Lower lobe of right lung (tissue), 2 donors: ENCODE data around the gene ATP8B1. TPM values are rescaled to one million over a fixed set of nuclear protein-coding genes. Genes with fewer than 3 reads are reported as not detected.

Experiments
- ATAC-seq, 2 donors: fragments of 200-7000 bp; cut with Tn5 transposase; one replicate each; pipeline ENCODE4 v1.9.1; 2020 to 2022; ENCODE audit warnings: mild to moderate bottlenecking in 2 of 2, moderate library complexity in 2 of 2
- DNase-seq: peaks from one replicate; pipeline ENCODE4 v3.0.0-alpha.2; 2020
- H3K27ac ChIP-seq: fragments of 200-600 bp; one replicate; pipeline ENCODE4 v1.8.0; 2022
- H3K27me3 ChIP-seq: fragments of 200-600 bp; one replicate; pipeline ENCODE4 v1.8.0; 2022; ENCODE audit warnings: low read depth
- H3K36me3 ChIP-seq: fragments of 200-600 bp; one replicate; pipeline ENCODE4 v1.8.0; 2022; ENCODE audit warnings: mild to moderate bottlenecking
- H3K4me1 ChIP-seq: fragments of 200-600 bp; one replicate; pipeline ENCODE4 v1.8.0; 2022
- H3K4me3 ChIP-seq: fragments of 200-600 bp; one replicate; pipeline ENCODE4 v1.8.0; 2022; ENCODE audit warnings: mild to moderate bottlenecking
- H3K9me3 ChIP-seq: fragments of 200-600 bp; one replicate; pipeline ENCODE4 v1.8.0; 2022
- intact Hi-C: fragments of 100-400 bp; cut with DNase I; formaldehyde crosslinking; loops from one replicate; pipeline ENCODE4 v1.11.0; 2022
- total RNA-seq: library from RNA; stranded (reverse); fragmentation: NEBNext Ultra II Directional; extraction: Animal tissue kit (Norgen Biotek cat#: 25700); gene quantifications from one replicate; pipeline ENCODE4 v1.2.1, GENCODE V29; 2021
- TF ChIP-seq, protein P1 (sequence below): fragments of 200-600 bp; IDR thresholded peaks from one replicate; pipeline ENCODE4 v1.8.0; 2022; ENCODE audit warnings: antibody characterized with exemption, mild to moderate bottlenecking
- donor health status: DM: no; HTN: yes; CAD: no; lungs with severe emphysema.

ATP8B1 gene
- total RNA-seq, 1 donor from 2014 or later: 27.2 TPM

DNA sequence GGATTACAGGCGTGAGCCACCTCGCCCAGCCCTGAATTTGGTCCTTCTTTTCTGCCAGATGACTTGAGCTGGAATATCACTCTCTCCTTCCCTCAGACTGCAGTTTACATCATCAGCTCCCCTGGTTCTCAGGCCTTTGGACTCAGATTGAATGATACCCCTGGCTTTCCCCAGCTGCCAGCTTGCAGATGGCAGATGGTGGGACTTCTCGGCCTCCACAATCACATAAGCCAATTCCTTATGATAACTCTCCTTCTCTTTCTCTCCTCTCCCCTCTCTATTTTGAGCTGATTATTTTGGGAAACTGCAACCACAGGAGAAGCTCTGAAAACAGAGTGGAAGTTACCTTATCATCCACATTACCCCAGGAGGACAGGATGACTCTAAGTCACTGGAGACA lies 33.4 kb upstream of the ATP8B1 start:
- H3K27me3 ChIP-seq: no peaks in the 10 kb centered on the region
- intact Hi-C loops: no loop called here
- H3K4me3 ChIP-seq: no peak overlapping the region
- ATAC-seq (no peak), DNase-seq (no peak)
- H3K36me3 ChIP-seq: no peaks in the 10 kb centered on the region
- H3K27ac ChIP-seq: no peak overlapping the region
- TF ChIP-seq, protein P1, sequence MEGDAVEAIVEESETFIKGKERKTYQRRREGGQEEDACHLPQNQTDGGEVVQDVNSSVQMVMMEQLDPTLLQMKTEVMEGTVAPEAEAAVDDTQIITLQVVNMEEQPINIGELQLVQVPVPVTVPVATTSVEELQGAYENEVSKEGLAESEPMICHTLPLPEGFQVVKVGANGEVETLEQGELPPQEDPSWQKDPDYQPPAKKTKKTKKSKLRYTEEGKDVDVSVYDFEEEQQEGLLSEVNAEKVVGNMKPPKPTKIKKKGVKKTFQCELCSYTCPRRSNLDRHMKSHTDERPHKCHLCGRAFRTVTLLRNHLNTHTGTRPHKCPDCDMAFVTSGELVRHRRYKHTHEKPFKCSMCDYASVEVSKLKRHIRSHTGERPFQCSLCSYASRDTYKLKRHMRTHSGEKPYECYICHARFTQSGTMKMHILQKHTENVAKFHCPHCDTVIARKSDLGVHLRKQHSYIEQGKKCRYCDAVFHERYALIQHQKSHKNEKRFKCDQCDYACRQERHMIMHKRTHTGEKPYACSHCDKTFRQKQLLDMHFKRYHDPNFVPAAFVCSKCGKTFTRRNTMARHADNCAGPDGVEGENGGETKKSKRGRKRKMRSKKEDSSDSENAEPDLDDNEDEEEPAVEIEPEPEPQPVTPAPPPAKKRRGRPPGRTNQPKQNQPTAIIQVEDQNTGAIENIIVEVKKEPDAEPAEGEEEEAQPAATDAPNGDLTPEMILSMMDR: no peak
- H3K4me1 ChIP-seq: no peaks in the 10 kb centered on the region
- no peaks in the 10 kb centered on the region for H3K9me3 ChIP-seq

DNA sequence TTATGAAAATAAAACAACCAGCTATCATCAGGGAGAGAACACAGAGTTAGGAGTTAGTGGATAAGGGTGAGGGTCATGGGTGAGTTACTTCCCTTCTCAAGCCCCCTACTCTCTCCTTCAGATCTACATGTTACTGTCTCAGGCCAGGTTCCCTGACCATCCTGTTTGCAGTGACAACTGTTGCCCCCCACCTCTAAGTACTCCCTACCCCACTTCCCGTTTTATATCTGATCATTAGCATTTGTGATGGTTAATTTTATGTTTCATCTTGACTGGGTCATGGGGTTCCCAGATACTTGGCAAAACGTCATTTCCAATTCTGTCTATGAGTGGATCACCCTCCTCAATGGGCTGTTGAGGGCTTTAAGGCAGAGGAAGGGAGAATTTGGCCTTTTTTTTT lies 32.8 kb upstream of the ATP8B1 start:
- intact Hi-C loops: no loop called here
- no peaks in the 10 kb centered on the region for H3K9me3 ChIP-seq
- H3K4me3 ChIP-seq: no peak overlapping the region
- TF ChIP-seq, protein P1: no peak
- no peaks in the 10 kb centered on the region for H3K27me3 ChIP-seq
- no peaks in the 10 kb centered on the region for H3K4me1 ChIP-seq
- H3K27ac ChIP-seq: no peak overlapping the region
- ATAC-seq (no peak), DNase-seq (no peak)
- H3K36me3 ChIP-seq: no peaks in the 10 kb centered on the region

DNA sequence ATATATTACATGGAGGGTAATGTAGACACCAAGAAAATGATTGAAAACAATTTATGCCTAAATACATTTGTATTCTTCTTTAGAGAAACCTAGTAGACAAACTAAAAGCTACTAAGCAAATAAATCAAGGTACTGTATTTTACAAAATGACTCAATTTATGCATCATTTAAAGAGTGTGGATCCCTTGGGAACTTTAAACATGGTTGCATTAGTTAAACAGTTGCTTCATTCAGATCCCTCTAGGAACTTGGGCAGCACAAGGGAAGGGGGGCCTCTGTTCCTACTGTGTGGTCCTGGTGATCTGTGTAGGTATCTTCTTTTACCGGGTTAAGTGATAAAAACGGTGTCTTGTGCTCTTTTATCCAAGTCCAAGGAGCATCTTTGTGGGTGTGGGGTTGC lies 31.5 kb upstream of the ATP8B1 start:
- no peaks in the 10 kb centered on the region for H3K4me1 ChIP-seq
- DNase-seq: no peak
- H3K27ac ChIP-seq: no peak overlapping the region
- H3K36me3 ChIP-seq: no peaks in the 10 kb centered on the region
- no peaks in the 10 kb centered on the region for H3K27me3 ChIP-seq
- H3K9me3 ChIP-seq: no peaks in the 10 kb centered on the region
- ATAC-seq: no peak
- TF ChIP-seq, protein P1: no peak
- intact Hi-C loops: no loop called here
- no peak overlapping the region for H3K4me3 ChIP-seq

DNA sequence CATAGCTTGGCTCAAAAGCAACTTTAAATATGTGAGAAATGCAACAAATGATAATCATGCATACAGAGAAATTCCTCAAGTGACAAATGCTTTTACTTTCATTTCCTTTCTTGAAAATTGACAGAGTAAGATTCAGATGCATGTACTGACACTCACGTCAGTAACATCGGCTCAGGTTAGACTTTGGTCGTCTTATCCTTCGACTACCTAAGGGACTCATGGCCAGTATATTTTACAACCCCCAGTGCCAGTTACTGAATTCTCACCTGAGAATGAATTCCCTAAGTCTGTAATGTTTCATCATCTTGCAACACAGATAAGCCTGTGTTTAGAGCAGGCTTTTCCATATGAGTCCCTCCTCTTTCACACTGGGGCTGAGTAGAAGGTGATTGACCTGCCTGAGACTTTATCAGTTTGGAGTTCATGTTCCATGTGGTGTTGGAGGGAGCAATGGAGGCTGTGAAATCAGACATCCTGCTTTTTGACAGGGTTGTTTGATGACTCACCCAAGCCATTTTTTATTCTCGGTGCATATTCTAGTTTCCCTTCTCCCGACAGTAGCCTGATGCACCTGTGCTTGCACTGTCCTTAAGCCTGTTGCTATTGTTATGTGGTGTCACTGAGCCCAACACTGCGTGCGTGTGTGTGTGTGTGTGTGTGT lies 30.5 kb upstream of the ATP8B1 start:
- Histone ChIP-seq H3K27ac (no peak overlapping the region), H3K4me1 (no peaks in the 10 kb centered on the region), H3K9me3 (no peaks in the 10 kb centered on the region), H3K27me3 (no peaks in the 10 kb centered on the region), H3K4me3 (no peak overlapping the region), H3K36me3 (no peaks in the 10 kb centered on the region)
- TF ChIP-seq, protein P1: no peak
- intact Hi-C loops: no loop called here
- DNase-seq (no peak), ATAC-seq (peak; percentile 21 to 45)

DNA sequence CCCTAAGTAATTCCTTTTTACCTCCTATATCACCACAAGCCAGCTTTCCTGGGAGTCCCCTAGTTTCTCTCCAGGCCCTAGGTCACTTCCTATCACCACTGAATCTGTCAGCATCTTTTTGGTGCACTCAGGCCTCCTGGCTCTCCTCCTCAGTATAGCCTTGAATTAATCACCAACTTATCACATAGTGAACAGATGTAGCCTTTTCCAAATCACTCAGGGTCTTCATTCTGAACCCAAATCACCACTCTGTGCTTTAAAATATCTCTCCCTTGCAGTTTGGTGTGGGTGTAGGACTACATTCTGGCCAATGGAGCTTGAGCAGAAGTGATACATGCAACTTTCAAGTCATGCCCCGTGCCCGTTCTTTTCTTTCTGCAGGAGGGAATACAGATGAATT lies 29.6 kb upstream of the ATP8B1 start:
- no peaks in the 10 kb centered on the region for H3K4me1 ChIP-seq
- no peaks in the 10 kb centered on the region for H3K27me3 ChIP-seq
- H3K9me3 ChIP-seq: no peaks in the 10 kb centered on the region
- no peak overlapping the region for H3K4me3 ChIP-seq
- no peak overlapping the region for H3K27ac ChIP-seq
- ATAC-seq (no peak), DNase-seq (no peak)
- TF ChIP-seq, protein P1: no peak
- H3K36me3 ChIP-seq: no peaks in the 10 kb centered on the region
- intact Hi-C loops: no loop called here
